Calu3 (cell line): ENCODE results near the gene DIS3L. TPM values are rescaled to one million over a fixed set of nuclear protein-coding genes. Genes with fewer than 3 reads are reported as not detected.
A peak's percentile ranks its signal among the peaks of the same experiment; 100 is the strongest.
"Not testable (repeated sequence)": the region's sequence is repeated elsewhere in the genome, so short reads cannot be mapped to it uniquely, and the experiment has no call there.

ENCODE experiments used
- Bru-seq: library from RNA; stranded (reverse); fragments of 400-500 nt; gene quantifications from one replicate; lab custom pipeline; 2021; lab: Mats Ljungman, UMichigan
- BruChase-seq, 2 experiments: library from RNA; stranded (reverse); fragments of 400-500 nt; gene quantifications; one replicate each; lab custom pipeline; 2021; lab: Mats Ljungman, UMichigan
- BruUV-seq: library from RNA; stranded (reverse); fragments of 400-500 nt; replicated peaks from 2 replicates; lab custom pipeline; 2021; lab: Mats Ljungman, UMichigan
- CTCF ChIA-PET: fragments of 300-600 bp; sonication (Branson Sonifier 250); formaldehyde crosslinking; loops from one replicate; lab custom pipeline; 2022; ENCODE audit warnings: antibody characterized with exemption; lab: Charles Lee
- DNase-seq: peaks from one replicate; pipeline ENCODE4 v3.0.0; 2022
- H3K27ac Mint-ChIP-seq: one replicate; pipeline ENCODE4 v1.8.0; 2022; ENCODE audit warnings: mixed read lengths; ENCODE audit not compliant: unreplicated experiment
- H3K27me3 Mint-ChIP-seq: one replicate; pipeline ENCODE4 v1.8.0; 2022; ENCODE audit warnings: mixed read lengths; ENCODE audit not compliant: unreplicated experiment
- H3K36me3 Mint-ChIP-seq: one replicate; pipeline ENCODE4 v1.8.0; 2022; ENCODE audit warnings: mild to moderate bottlenecking, moderate library complexity, mixed read lengths; ENCODE audit not compliant: insufficient read depth, unreplicated experiment
- H3K4me1 Mint-ChIP-seq: one replicate; pipeline ENCODE4 v1.8.0; 2022; ENCODE audit warnings: mild to moderate bottlenecking, low read depth, mixed read lengths; ENCODE audit not compliant: unreplicated experiment
- H3K4me3 Mint-ChIP-seq: one replicate; pipeline ENCODE4 v1.8.0; 2022; ENCODE audit warnings: mild to moderate bottlenecking, low read depth, moderate library complexity, mixed read lengths; ENCODE audit not compliant: unreplicated experiment
- H3K9me3 Mint-ChIP-seq: one replicate; pipeline ENCODE4 v1.8.0; 2022; ENCODE audit warnings: low read depth, mixed read lengths; ENCODE audit not compliant: unreplicated experiment
- intact Hi-C: fragments of 100-400 bp; cut with micrococcal nuclease; formaldehyde crosslinking; loops from one replicate; pipeline ENCODE4 v1.10.0; 2022; ENCODE audit not compliant: unreplicated experiment
- long read RNA-seq: library from polyadenylated mRNA; stranded (forward); transcript quantifications from one replicate; pipeline ENCODE4 v2.0.0, GENCODE V29; 2022
- total RNA-seq: library from RNA; stranded (reverse); gene quantifications from 2 replicates; pipeline ENCODE4 v1.2.3, GENCODE V29; 2022
- TF ChIP-seq, protein P1 (sequence below): fragments of 200-600 bp; IDR thresholded peaks from one replicate; pipeline ENCODE4 v1.8.0; 2022; ENCODE audit warnings: antibody characterized with exemption; ENCODE audit not compliant: unreplicated experiment

DIS3L gene
- total RNA-seq: 24.6 and 25.3 TPM in 2 replicates
- percentile 63 among the genes with signal in this experiment for Bru-seq, nascent RNA
- percentile 67 among the genes with signal in this experiment for BruChase-seq, experiment 1, labeled RNA remaining after a 6-hour chase
- BruChase-seq, experiment 2, labeled RNA remaining after a 2-hour chase: percentile 67 among the genes with signal in this experiment
- long read RNA-seq, transcript DIS3L-202 (17 exons, 3,647 nt): major isoform, 10 of 21 reads
- long read RNA-seq, partial matches to known transcripts: 3 of 21 reads
- long read RNA-seq, other reads (novel, unspliced or antisense): 6 of 21 reads

DNA sequence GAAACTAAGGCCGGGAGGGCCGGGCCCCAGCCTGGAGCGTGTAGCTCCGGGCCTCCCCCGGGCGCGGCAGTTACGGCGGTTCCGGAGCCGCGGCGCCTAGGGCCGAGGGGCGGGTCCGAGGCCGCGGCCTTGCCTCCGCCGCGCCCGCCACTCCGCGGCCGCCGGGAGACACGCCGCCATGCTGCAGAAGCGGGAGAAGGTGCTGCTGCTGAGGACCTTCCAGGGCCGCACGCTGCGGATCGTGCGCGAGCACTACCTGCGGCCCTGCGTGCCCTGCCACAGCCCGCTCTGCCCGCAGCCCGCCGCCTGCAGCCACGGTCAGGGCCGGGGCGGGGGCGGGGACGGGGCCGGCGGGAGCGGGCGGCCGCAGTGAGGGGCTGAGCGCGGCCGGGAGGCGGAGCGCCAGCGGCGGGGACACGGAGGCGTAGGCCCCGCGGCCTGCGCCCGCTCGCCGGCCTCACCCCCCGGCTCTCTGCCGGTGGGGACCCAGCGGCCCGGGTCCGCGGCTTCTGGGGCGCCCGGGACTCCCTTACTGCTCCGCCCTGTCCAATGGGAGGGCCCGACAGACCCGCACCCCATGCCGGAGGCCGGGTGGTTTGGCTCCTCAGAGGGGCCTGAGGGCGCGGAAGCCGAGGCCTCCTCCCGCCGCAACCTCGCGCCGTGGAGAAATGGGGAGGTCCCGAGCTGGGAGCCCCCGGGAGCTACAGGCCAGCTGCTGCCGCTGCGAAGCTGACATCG lies at the start of gene DIS3L:
Gene DIS3L, plus strand, starts transcription at position 150 of the 738 bp plus-strand sequence. Its CDS starts 29 bp downstream, at position 179.
- intact Hi-C loops: no loop called here
- Mint-ChIP-seq H3K4me3 (peak within 1 kb of the TSS; percentile 80), H3K27me3 (no peaks in the 10 kb centered on the region), H3K4me1 (peaks cover 28% of the 10 kb centered on the region), H3K9me3 (no peaks in the 10 kb centered on the region), H3K36me3 (peaks cover 27% of the 10 kb centered on the region), H3K27ac (peak within 1 kb of the TSS; percentile 50)
- BruUV-seq: no TSS peak
- TF ChIP-seq, protein P1, sequence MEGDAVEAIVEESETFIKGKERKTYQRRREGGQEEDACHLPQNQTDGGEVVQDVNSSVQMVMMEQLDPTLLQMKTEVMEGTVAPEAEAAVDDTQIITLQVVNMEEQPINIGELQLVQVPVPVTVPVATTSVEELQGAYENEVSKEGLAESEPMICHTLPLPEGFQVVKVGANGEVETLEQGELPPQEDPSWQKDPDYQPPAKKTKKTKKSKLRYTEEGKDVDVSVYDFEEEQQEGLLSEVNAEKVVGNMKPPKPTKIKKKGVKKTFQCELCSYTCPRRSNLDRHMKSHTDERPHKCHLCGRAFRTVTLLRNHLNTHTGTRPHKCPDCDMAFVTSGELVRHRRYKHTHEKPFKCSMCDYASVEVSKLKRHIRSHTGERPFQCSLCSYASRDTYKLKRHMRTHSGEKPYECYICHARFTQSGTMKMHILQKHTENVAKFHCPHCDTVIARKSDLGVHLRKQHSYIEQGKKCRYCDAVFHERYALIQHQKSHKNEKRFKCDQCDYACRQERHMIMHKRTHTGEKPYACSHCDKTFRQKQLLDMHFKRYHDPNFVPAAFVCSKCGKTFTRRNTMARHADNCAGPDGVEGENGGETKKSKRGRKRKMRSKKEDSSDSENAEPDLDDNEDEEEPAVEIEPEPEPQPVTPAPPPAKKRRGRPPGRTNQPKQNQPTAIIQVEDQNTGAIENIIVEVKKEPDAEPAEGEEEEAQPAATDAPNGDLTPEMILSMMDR: no peak
- peak; percentile 67 for DNase-seq
- CTCF ChIA-PET: interaction anchor here (1.3 kb wide), 1 partner anchor 205 kb away, joined by 3 read pairs; no protein-coding TSS in a partner anchor

DNA sequence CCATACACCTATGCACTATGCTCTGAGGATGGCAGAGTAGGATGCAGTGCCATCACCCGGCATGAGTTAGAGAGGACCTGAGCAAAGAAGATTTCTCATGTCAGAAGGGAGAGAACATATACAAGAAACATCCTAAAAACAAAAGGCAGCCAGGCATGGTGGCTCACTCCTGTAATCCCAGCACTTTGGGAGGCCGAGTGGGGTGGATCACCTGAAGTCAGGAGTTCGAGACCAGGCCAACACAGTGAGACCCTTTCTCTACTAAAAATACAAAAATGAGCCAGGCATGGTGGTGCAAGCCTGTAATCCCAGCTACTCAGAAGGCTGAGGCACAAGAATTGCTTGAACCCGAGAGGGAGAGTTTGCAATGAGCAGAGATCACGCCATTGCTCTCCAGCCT lies 47.5 kb upstream of the DIS3L start:
- CTCF ChIA-PET, H3K27ac Mint-ChIP-seq, H3K4me3 Mint-ChIP-seq, H3K36me3 Mint-ChIP-seq, intact Hi-C loops, DNase-seq, H3K9me3 Mint-ChIP-seq, BruUV-seq, H3K4me1 Mint-ChIP-seq: not testable (repeated sequence)
- H3K27me3 Mint-ChIP-seq: peaks cover 88% of the 10 kb centered on the region

DNA sequence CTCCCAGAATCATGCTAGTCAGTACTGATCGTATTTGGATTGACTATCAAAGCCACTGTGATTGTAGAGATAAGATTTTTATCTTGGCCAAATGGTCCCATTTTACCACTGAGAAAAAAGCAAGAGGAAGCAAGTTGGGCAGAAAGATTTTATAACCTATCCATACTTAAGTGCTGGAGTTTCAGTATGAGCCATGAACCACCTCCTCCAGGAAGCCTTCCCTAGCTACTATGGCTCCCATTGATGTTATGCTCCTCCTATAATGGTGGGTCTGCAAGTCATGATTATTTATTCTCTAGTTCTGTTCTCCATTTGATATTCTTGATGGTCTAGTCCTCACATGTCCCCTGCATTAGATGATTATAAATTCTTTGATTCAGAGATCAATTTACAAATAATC lies 46.4 kb upstream of the DIS3L start:
- intact Hi-C loops: no loop called here
- no TSS peak for BruUV-seq
- Mint-ChIP-seq H3K4me3 (no peak overlapping the region), H3K36me3 (no peaks in the 10 kb centered on the region), H3K27ac (no peak overlapping the region), H3K9me3 (no peaks in the 10 kb centered on the region), H3K4me1 (no peaks in the 10 kb centered on the region), H3K27me3 (peaks cover 88% of the 10 kb centered on the region)
- no peak for DNase-seq
- TF ChIP-seq, protein P1: no peak
- CTCF ChIA-PET: no interaction called here

DNA sequence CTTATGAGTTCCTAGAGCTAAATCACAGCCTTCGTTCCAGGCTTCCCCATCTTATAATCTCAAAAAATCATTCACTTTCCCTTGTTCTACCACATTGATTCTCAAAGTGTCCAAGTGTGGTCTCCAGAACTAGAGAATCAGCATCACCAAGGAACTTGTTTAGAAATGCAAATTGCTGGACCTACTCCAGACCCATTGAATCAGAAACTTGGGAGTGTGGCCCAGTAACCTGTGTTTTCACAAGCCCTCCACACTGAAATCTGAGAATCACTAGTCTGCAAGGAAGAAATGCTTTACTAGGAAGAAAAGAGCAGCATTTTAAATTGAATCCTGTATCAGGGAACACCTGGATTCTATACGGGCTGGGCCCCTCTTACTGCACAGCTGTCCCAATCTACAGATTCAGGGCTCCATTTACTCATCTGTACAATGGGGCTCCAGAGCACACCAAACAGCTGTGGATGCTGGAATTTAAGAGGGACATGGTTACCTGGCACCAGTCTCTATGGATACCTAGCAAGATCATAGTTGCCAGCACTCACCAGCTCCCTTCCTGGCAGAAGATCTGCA lies 43.7 kb upstream of the DIS3L start:
- Mint-ChIP-seq H3K9me3 (no peaks in the 10 kb centered on the region), H3K27me3 (peaks cover 81% of the 10 kb centered on the region), H3K36me3 (peaks cover 11% of the 10 kb centered on the region), H3K4me3 (no peak overlapping the region), H3K27ac (no peak overlapping the region), H3K4me1 (peaks cover 9% of the 10 kb centered on the region)
- DNase-seq: no peak
- BruUV-seq: no TSS peak
- TF ChIP-seq, protein P1: no peak
- CTCF ChIA-PET: no interaction called here
- intact Hi-C loops: no loop called here
